HEK293 (cell line): ENCODE data around the gene TEX53.

ENCODE experiments used
- ATF2 ChIP-seq: fragments of 450-650 bp; formaldehyde crosslinking; IDR thresholded peaks from 2 replicates; pipeline ENCODE4 v1.5.1; 2016; ENCODE audit warnings: missing biosample characterization, missing genetic modification characterization, low read depth
- CTCF ChIP-seq: fragments of 450-650 bp; formaldehyde crosslinking; IDR thresholded peaks from 2 replicates; pipeline ENCODE4 v1.5.1; 2016; ENCODE audit warnings: missing biosample characterization, missing genetic modification characterization
- YY1 ChIP-seq: fragments of 450-650 bp; formaldehyde crosslinking; IDR thresholded peaks from 2 replicates; pipeline ENCODE4 v1.5.1; 2018; ENCODE audit warnings: missing biosample characterization, missing genetic modification characterization
- ZFP3 ChIP-seq: fragments of 450-650 bp; formaldehyde crosslinking; IDR thresholded peaks from 2 replicates; pipeline ENCODE4 v1.5.1; 2016; ENCODE audit warnings: low read depth, missing biosample characterization, missing genetic modification characterization
- ZNF248 ChIP-seq: fragments of 450-650 bp; formaldehyde crosslinking; IDR thresholded peaks from 2 replicates; pipeline ENCODE4 v1.5.1; 2017; ENCODE audit warnings: missing biosample characterization, missing genetic modification characterization
- ZNF274 ChIP-seq, 2 experiments: fragments of 200-500 bp in 1 of 2; fragments of 450-650 bp in 1 of 2; sonication (Bioruptor generic) in 1 of 2; formaldehyde crosslinking in 1 of 2; IDR thresholded peaks; 2 replicates each; pipeline versions ENCODE4 v1.5.1 to v1.6.1; 2014 to 2016; ENCODE audit warnings: borderline replicate concordance in 1 of 2, inconsistent platforms in 1 of 2, low read length in 1 of 2, missing biosample characterization in 1 of 2, missing genetic modification characterization in 1 of 2
- ZNF423 ChIP-seq: fragments of 450-650 bp; formaldehyde crosslinking; IDR thresholded peaks from 2 replicates; pipeline ENCODE4 v1.5.1; 2016; ENCODE audit warnings: missing biosample characterization, missing genetic modification characterization
- ZNF510 ChIP-seq: fragments of 450-650 bp; formaldehyde crosslinking; IDR thresholded peaks from 2 replicates; pipeline ENCODE4 v1.5.1; 2018; ENCODE audit warnings: mild to moderate bottlenecking, missing genetic modification characterization, missing biosample characterization; ENCODE audit not compliant: insufficient replicate concordance
- ZNF843 ChIP-seq: fragments of 450-650 bp; formaldehyde crosslinking; IDR thresholded peaks from 2 replicates; pipeline ENCODE4 v1.5.1; 2016; ENCODE audit warnings: missing biosample characterization, missing genetic modification characterization
- ZSCAN16 ChIP-seq: fragments of 450-650 bp; formaldehyde crosslinking; IDR thresholded peaks from 2 replicates; pipeline ENCODE4 v1.5.1; 2016; ENCODE audit warnings: missing biosample characterization, missing genetic modification characterization
- TF ChIP-seq, protein P1 (sequence below): fragments of 450-650 bp; formaldehyde crosslinking; IDR thresholded peaks from 2 replicates; pipeline ENCODE4 v1.5.1; 2016; ENCODE audit warnings: missing biosample characterization, missing genetic modification characterization

DNA sequence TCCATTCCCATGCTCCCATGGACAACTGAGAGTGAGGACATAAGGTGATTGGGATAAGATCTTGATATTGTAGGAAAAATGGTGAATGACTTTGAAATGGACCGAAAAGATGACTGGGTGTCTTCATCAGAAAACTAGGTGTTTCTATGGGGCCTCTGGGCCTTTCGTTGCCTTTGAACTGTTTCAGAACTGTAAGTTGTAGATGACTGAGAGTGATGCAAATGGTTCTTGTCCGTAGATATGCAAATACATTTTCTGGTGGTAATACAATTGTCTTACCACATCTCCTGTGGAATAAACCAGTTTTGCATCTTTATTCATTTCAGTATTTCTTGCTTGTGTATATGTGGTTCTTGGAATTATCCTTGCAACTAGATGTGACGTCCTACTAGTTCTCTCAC is 40.3 kb upstream of the TEX53 start:
- no peak for TF ChIP-seq ZNF248 (tag by site-specific recombination)
- no peak for TF ChIP-seq CTCF
- TF ChIP-seq ZNF423 (tag by site-specific recombination) = no peak
- no peak for TF ChIP-seq ZNF843 (tag by site-specific recombination)
- TF ChIP-seq ZNF274 (IDR thresholded peaks at IDR 0.05; ENCODE audit: low read length) = no peak
- no peak for TF ChIP-seq ZNF274 (tag by site-specific recombination; IDR thresholded peaks at IDR 0.05; ENCODE audit: borderline replicate concordance)
- TF ChIP-seq ZSCAN16 = no peak
- TF ChIP-seq ZNF510 = no peak
- TF ChIP-seq ZFP3 (tag by site-specific recombination) = no peak
- no peak for TF ChIP-seq YY1 (tag by site-specific recombination)
- no peak for TF ChIP-seq ATF2 (tag by site-specific recombination)
- TF ChIP-seq, protein P1, sequence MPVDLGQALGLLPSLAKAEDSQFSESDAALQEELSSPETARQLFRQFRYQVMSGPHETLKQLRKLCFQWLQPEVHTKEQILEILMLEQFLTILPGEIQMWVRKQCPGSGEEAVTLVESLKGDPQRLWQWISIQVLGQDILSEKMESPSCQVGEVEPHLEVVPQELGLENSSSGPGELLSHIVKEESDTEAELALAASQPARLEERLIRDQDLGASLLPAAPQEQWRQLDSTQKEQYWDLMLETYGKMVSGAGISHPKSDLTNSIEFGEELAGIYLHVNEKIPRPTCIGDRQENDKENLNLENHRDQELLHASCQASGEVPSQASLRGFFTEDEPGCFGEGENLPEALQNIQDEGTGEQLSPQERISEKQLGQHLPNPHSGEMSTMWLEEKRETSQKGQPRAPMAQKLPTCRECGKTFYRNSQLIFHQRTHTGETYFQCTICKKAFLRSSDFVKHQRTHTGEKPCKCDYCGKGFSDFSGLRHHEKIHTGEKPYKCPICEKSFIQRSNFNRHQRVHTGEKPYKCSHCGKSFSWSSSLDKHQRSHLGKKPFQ (tag by site-specific recombination) = no peak
